Activated naive CD4-positive, alpha-beta T cell treated with anti-CD3 and anti-CD28 coated beads, Interleukin-2, amount 50 U/mL, for 16 hours (primary cell): Measurements from ENCODE around the gene ARPC4.

ENCODE experiments used
- DNase-seq: peaks from one replicate; pipeline ENCODE4 v3.0.0-alpha.2; 2020

ARPC4 gene

DNA sequence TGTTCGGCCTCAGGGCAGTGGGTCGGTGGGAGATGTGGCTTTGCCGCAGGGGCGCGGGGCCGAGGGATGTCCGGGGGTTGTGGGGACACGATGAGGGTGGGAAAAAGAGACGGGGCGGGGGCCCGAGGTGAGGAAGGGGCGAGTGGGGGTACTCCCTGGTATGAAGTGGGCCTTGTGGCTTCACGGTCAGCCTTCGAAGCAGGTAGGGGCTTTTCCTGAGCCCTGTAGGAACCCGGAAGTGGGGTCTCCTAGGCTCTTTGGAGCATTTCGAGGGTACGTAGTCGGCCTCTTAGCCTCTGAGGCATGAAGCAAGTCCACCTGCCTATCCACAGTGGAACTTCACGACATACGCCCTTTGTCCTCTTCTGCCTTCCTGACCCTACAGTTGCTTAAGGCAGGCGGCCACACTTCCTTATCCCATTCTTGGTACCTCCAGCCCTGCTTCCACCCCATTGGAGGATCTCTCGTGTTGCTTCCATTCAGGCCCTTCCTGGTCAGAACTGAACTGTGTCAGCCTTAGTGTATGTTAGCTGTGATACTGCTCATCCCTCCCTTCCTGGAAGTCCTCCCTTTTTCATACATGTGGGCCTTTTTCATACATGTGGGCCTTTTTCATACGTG lies 389 bp downstream of the ARPC4 start:
- no peak for DNase-seq

DNA sequence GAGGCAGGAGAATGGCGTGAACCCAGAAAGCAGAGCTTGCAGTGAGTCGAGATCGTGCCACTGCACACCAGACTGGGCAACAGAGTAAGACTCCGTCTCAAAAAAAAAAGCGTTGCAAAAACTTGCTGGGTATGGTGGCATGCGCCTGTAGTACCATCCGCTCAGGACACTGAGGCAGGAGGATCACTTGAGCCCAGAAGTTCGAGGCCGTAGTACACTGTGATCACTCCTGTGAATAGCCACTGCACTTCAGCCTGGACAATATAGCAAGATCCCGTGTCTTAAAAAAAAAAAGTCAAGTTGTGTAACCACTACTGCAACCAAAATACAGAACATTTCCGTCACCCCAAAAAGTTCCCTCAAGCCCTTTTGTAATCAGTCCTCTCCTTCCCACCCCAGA lies 1.5 kb downstream of the ARPC4 start:
- DNase-seq: no peak

DNA sequence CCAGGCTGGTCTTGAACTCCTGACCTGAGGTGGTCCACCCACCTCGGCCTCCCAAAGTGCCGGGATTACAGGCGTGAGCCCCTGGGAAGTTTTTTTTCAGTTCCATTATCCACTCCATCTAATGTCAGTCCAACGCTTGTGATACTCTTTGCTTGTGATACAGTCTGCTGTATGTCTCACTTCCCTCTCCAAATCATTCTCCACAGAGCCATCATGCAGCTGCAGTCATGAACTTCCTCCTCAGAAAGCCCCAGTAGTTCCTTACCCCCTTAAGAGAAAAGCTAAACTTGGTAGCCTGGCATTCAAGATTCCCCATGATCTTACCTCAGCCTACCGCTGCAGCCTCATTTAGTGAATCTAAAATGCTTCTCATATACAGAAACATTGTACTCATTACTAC lies 2.3 kb downstream of the ARPC4 start:
- no peak for DNase-seq

DNA sequence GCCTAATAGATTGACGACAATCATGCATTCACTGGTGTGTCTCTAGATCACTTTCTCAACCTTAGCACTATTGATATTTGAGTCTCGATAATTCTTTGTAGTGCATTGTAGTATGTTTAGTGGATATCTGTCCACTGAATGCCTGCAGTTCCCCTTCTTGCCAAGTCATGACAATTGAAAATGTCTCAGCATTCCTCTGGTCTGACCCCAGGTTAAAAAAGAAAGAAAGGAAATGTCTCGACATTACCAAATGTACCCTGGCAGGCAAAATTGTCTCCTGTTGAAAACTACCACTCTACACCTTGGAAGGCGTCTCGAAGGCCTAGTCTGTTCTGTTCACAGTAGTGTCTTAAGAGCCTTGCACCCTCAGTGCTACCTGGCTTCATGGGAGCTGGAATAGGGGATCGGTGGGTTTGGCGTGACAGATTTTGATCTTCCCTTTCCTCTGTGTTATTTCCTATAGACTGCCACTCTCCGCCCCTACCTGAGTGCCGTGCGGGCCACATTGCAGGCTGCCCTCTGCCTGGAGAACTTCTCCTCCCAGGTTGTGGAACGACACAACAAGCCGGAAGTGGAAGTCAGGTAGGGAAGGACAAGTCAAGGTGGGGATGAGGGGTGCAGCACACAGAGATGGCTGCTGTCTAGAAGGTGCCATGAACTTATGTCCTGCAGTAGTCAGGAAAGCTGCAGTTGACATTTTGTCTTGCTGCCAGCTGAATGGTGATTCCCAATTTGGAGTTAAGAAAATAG lies 4.5 kb downstream of the ARPC4 start:
- DNase-seq: no peak

DNA sequence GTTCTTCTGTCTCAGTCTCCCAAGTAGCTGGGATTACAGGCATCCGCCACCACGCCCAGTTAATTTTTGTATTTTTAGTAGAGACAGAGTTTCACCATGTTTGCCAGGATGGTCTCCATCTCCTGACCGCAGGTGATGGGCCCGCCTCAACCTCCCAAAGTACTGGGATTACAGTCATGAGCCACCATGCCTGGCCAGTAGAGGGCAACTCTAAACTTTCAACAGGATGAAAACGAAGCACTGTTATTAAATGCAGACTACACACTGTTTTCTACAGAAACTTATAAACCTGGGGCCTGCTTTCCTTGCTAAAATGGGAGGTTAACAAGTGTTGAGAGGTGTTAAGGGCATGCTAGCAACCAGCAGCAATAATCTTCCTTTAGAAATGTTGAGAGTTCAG lies 7.6 kb downstream of the ARPC4 start:
- DNase-seq: no peak

DNA sequence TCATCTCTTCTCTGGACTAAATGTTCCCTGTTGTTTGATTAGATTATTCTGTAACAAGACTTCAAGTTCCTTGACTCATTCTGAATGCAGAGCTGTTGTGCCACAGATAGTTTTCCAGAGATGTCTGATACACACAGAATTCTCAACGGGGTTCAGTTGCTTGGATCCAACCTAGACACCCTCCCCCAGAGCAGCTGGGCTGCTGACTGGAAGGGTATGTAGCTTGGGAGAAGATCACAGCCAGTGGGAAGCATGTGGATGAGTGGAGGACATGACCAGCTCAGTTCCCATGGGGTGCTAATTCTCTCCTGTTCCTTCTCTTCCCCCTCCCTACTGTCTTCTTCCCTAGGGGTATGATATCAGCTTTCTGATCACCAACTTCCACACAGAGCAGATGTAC lies 10.6 kb downstream of the ARPC4 start:
- DNase-seq: no peak

DNA sequence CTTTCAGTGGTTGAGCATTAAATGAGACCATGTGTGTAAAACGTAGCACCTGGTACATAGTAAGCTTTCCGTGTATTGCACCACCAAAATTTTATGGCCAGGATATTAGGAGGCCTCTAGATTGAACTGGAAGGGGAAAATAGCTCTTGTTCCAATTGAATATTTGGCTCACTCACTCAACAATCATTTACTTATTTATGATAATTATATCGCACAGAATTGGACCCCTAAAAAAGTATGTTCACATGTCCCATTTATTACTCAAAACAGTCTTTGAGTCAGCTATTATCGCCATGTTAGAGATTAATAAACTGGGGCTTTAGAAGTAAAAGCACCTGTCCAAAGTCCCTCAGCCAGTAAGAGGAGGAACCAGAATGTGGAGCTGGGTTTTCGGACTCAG lies 12.1 kb downstream of the ARPC4 start:
- no peak for DNase-seq

DNA sequence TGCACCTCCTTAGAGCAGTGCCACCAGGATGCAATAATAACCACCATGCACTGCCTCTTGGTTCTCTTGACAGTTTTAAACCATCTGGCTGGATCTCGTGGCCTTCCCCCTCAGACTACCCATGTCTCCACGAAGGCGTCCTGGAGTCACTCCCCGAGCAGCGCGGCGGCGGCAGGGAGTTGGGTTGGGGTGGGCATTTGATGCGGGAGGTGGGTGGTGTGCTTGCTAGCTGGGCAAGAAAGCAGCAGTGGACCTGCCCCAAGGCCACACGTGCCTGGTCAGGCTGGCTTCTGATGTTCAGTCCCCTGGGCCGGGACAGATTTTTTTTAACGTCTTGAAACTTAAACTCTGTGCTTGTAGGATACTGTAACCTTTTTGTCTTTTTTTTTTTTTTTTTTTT lies 13.3 kb downstream of the ARPC4 start:
- DNase-seq: no peak

DNA sequence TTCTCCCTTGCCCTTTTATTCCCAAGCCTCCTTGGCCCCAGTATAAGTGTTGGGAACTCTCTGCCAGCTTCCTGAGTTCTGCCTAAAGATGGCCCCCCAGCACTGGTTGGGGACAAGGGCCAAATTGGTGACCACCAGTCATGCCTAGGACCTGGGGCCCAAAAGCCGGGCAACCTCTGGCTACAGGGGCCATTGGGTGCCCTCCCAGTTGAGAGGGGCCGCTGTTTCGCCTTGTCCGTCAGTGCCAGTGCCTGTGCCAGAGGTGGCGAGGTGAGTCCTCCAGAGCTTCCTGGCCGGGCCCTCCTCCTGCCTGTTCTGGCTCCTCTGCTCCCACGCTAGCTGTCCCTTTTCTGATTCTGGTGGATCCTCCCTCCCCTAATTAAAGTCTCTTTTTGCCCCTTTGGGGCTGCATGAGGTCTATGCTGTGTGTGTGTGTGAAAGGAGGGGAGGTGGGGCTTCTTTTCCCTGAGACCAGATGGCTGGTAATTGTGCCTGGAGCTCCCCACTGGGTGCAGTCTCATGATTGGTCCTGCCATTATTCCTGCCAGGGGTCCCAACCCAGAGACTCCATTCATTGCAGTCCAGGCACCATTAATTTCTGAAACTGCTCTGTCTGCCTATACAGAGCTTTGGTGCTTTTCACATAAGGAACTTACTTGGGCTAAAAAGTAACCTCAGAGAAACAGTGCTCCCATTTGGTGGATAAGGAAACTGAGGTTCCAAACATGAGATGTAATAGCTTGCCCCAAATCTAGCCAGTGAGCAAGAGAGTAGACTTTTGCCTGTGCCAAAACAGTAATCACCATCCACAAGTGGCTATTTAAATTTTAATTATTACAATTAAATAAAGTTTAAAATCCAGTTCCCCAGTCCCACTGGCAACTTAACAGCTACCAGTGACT lies 14.1 kb downstream of the ARPC4 start:
- no peak for DNase-seq

DNA sequence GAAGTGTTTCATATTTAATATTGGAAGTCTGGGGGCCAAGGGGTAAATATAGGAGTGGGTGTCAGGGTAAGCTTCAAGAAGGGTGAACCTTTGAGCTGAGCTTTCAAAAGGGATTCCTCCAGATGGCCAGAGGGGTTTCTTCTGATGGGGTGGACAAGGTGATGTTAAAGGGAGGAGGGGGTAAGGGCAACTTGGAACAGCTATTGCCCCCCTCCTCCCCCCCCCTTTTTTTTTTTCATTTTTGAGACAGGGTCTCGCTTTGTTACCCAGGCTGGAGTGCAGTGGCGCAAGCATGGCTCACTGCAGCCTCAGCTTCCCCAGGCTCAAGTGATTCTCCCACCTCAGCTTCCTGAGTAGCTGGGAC lies 15.1 kb downstream of the ARPC4 start:
- no peak for DNase-seq

DNA sequence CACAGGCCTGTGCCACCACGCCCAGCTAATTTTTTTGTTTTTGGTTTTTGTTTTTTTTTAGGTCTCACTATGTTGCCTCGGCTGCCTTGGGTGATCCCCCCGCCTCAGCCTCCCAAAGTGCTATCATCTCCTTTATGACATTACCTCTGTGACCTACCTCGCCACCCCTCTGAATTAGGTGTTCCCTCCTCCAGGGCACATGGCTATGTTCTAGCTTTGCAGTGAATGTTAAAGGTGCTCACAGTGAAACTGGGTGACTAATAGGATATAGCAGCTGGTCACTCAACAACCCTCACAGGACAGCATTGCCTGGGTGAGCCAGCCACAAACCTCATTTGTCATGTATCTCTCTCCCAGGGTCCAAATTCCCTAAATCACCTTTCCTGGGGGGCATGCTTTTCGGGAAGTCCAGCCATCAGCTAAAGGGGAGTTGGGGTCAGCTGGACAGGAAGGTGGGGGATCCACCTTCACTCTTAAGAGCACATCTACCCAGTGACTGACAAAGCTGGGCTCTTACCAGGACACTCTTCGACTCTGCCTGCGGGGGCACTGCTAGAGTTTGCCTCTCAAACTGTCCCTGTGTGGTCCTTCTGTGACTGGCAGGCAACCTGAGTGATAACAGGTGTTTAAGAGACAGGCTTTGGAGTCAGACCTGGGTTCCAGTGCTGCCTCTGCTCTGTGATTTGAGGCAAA lies 15.6 kb downstream of the ARPC4 start:
- DNase-seq: peak; percentile 62

DNA sequence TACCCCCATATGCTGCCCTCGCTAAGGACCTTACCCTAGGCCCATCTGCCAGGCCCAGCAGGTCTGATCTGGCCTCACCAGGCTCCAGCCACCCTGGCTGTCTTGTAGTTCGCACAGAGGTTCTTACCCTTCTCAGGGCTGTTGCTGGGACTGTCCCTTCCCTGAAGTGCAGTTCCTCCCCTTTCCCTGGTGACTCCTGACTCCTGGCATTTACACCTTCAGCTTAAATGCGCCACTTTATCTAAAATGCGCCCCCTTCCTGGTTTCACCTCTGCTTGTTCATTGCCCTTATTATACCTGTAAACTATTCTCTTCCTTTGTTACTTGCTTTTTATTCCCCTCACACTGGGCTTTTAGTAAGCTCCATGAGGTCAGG lies 16.3 kb downstream of the ARPC4 start:
- no peak for DNase-seq

DNA sequence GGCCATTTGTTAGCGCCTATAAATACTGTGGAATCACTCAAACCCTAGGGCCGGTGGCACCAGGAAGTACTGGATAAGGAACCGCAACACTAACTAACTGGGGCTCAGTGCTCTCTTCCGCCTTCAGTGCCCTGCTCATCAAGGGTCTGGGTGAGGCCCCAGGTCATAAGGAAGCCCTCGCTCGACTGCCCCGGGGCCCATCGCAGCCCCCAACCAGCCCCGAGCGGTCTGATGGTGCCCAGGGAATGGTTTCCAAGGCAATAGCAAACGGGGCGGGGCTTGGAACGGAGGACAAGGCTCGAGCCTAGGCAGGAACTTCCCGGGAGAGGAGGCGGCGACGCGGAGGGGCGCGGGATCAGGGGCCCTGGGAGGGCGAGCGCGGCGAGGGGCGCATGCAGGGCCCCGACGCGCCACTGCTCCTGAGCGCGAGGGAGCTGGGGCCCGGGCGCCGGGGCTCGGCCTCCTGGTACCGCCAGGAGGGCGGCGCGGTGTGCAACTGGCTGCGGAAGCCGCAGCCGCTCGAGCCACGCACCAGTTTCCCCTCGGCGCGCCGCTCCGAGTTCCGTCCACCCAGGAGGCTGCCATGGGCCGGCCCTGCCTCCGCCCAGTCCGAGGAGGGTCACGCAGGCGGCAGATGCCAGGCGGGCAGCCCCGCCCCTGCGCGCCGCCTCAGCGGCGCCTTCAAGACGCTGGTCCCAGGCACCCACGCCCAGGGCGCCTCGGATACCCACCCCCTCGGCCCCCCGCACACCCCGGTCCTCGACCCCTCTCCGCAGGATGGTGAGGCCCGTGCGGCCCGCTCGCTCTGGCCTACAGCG lies 16.9 kb downstream of the ARPC4 start, which contains the start of gene TTLL3:
TSS of gene TTLL3 (plus strand) at position 648 of the 818 bp plus-strand sequence. CDS start 400 bp downstream, outside the sequence.
- peak; percentile 48 for DNase-seq

DNA sequence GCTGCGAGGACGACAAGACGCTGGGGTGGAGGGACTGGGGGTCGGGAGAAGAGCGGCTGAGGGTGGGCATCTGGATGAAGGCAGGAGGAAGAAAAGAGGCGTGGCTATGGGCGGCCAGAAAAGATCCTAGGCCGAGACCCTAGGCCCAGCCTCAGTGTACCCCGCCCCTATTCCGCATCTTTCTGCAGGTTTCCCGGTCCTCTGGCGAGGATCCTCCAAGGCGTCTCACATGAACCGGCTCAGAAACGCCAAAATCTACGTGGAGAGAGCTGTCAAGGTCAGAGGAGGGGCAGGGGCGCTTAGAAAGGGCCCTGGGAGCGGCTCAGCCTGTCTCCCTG lies 17.5 kb downstream of the ARPC4 start:
- DNase-seq: no peak

DNA sequence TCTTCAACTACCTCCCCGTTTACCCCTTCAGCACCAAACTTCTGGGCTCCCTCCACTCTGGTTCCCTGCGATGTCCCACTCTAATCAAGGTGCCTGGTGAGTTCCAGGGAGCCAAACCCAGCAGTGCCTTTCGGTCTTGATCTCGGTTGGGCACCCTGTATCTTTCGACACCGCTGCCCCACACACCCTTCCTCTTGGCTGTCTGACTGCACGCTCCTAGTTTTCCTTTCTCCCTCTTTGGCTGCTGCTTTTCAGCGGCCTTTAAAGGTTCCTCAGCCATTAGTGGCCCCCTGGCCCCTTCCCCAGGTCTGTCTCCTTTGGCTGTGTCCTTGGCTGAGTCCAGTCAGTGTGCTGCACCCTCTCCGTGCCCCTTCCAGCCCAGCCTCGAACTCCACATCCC lies 18.0 kb downstream of the ARPC4 start:
- DNase-seq: no peak

DNA sequence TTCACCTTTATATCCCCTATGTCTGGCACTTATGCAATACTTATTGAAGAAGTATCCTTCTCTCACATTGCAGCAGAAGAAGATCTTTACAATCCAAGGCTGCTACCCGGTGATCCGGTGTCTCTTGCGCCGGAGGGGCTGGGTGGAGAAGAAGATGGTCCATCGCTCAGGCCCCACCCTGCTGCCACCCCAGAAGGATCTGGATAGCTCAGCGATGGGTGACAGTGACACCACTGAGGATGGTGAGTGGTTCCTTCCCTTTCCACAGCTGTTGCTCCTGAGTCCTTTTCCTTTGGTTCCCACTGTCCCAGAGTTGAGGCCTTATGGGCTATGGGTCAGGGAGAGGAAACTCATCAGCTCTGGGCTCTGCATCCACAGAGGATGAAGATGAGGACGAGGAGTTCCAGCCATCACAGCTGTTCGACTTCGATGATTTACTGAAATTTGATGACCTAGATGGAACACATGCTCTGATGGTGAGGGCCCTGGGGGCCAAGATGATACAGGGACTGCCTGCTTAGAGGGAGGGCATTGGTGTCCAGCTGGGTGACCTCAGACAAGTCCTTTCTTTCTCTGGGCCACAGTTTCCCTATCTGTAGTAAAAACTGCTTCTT lies 20.1 kb downstream of the ARPC4 start:
- DNase-seq: no peak

DNA sequence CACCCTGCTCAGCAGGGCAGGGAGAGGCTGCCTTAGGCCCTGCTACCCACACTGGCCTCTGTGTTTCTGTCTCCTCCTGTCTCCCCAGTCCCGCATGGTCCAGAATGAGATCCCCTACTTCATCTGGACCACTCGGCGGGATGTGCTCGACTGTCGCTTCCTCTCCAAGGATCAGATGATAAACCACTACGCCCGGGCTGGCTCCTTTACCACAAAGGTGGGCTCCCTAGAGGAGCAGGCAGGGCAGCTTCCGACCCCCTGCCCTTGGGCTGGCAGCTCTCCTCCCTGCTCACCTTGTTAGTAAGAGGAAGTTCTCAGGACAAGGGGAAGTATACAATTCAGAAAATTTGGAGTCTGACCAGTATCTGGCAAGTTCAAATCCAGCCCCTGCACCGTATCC lies 23.1 kb downstream of the ARPC4 start:
- DNase-seq: no peak

DNA sequence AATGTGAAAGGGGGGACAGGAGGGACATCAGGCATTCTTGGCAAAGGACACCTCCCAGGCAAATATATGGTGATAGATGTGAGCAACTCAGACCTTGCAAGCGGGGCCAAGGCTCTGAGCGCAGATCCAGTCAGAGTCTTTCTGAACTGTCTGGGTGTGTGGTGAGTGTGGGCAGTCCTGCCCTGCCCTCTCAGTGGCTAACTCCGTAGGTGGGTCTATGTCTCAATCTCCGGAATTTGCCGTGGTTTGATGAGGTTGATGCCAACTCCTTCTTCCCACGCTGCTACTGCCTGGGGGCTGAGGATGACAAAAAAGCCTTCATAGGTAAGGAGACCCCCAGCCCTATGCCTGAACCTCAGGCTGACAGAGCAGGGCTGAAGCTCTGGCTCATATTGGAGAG lies 24.6 kb downstream of the ARPC4 start:
- no peak for DNase-seq

DNA sequence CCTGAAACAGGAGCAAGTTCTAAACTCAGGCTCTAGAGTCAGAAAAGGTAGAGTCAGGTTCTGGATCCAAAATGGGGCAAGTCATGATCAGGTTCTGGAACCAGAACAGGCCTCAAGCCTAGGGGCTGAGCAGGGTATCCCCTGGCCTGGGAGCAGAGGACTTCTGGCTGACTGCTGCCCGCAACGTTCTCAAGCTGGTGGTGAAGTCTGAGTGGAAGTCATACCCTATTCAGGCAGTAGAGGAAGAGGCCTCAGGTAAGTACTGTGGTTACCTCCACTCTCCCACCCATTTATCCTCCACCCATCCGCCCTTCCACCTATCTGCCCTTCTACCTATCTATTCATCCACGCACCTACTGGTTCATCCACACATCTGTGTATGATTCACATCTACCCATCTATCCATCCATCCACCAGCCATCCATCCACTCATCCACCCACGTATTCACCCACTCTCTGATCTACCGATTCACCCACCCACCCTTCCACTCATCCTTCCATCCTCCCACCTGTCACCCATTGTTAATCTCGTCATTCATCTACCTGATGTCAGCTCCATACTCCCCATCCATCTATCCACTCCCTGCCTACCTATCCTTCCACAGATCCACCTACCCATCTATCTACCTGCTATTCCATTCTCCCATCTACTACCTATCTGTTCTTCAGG lies 25.9 kb downstream of the ARPC4 start:
- no peak for DNase-seq

DNA sequence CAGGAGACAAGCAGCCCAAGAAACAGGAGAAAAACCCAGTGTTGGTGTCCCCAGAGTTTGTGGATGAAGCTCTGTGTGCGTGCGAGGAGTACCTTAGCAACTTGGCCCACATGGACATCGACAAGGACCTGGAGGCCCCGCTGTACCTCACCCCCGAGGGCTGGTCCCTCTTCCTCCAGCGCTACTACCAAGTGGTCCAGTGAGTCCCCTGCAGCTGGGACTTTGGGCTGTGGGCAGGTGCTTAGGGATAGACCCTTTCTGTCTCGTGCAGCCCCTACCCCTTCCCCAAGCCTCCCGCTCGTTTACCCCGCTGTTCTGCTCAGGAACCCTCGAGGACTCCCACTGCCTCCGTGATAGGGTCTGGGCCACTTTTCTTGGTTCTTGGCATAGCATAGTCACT lies 27.7 kb downstream of the ARPC4 start:
- no peak for DNase-seq

DNA sequence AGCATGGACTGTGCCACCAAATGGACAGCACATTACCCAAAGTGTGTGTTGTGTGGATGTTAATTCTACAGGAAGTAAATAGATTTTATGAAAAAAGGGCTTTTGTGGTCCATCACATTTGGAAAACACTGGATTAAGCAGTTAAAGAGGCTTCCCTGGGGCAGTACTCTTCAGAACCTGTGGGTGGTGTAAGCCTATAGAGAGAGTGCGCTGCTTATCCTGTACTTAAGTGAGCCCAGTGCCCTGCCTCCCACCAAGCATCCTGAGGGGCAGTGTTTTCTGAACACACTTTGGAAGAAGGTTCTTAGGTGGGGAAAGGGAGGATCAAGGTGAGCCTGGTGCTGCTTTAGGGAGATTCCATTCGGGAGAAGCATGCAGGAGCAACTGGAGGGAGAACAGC lies 28.1 kb downstream of the ARPC4 start:
- no peak for DNase-seq
